ENCODE results near the gene PCED1A.
"Not testable (repeated sequence)": the region's sequence is repeated elsewhere in the genome, so short reads cannot be mapped to it uniquely, and the experiment has no call there.

Gene PCED1A

GRCh38 chr20:2825761-2826160 lies 14.7 kb downstream of the PCED1A start:
- DNase-seq: no peak

- no peak for DNase-seq
These were observed 18.4 kb downstream of the PCED1A start for GRCh38 chr20:2822073-2822472.

- peak in 1 of 2 experiments; percentile 39 for DNase-seq
These were observed 19.3 kb downstream of the PCED1A start for GRCh38 chr20:2820896-2821869.

GRCh38 chr20:2820084-2820895 lies 20.2 kb downstream of the PCED1A start:
- no peak for DNase-seq

GRCh38 chr20:2817891-2818595 lies 22.4 kb downstream of the PCED1A start:
- no peak for DNase-seq

- DNase-seq: no peak
These were observed 23.1 kb downstream of the PCED1A start for GRCh38 chr20:2817341-2817726.

- no peak for DNase-seq
These were observed 23.7 kb downstream of the PCED1A start for GRCh38 chr20:2816583-2817340.

- no peak for DNase-seq
These were observed 24.3 kb downstream of the PCED1A start, which contains the start of gene TMEM239 for GRCh38 chr20:2816030-2816582. TSS of gene TMEM239 (plus strand) at chr20:2816364. CDS start at chr20:2816555, 191 bp downstream.

- no peak for DNase-seq
These were observed 25.1 kb downstream of the PCED1A start for GRCh38 chr20:2815242-2815900.

GRCh38 chr20:2814587-2815051 lies 25.8 kb downstream of the PCED1A start, which contains the start of gene C20orf141:
TSS of gene C20orf141 (plus strand) at chr20:2814987. CDS start at chr20:2815185, 198 bp downstream.
- peak; percentile 96 to 98 for DNase-seq

GRCh38 chr20:2814076-2814475 lies 26.4 kb downstream of the PCED1A start:
- DNase-seq: peak in 1 of 2 experiments; percentile 74

- no peak for DNase-seq
These were observed 28.3 kb downstream of the PCED1A start for GRCh38 chr20:2812189-2812588.

- DNase-seq: no peak
These were observed 30.8 kb downstream of the PCED1A start for GRCh38 chr20:2809690-2810089.

GRCh38 chr20:2807929-2808328 lies 32.5 kb downstream of the PCED1A start:
- DNase-seq: not testable (repeated sequence)

- no peak for DNase-seq
These were observed 33.4 kb downstream of the PCED1A start for GRCh38 chr20:2807019-2807418.

GRCh38 chr20:2806351-2806701 lies 34.1 kb downstream of the PCED1A start:
- no peak for DNase-seq

- no peak for DNase-seq
These were observed 34.6 kb downstream of the PCED1A start for GRCh38 chr20:2805689-2806350.

GRCh38 chr20:2804852-2805688 lies 35.4 kb downstream of the PCED1A start:
- DNase-seq: no peak

GRCh38 chr20:2804041-2804828 lies 36.2 kb downstream of the PCED1A start:
- DNase-seq: no peak

Data from NCI-H524 (cell line).